ENCODE data around the gene PPP1CC. TPM values are rescaled to one million over a fixed set of nuclear protein-coding genes. Genes with fewer than 3 reads are reported as not detected.

PPP1CC gene
- total and polyA plus RNA-seq, 2 of the 4 experiments (the other 2 are of a cell fraction) = 71.0 to 126 TPM

DNA sequence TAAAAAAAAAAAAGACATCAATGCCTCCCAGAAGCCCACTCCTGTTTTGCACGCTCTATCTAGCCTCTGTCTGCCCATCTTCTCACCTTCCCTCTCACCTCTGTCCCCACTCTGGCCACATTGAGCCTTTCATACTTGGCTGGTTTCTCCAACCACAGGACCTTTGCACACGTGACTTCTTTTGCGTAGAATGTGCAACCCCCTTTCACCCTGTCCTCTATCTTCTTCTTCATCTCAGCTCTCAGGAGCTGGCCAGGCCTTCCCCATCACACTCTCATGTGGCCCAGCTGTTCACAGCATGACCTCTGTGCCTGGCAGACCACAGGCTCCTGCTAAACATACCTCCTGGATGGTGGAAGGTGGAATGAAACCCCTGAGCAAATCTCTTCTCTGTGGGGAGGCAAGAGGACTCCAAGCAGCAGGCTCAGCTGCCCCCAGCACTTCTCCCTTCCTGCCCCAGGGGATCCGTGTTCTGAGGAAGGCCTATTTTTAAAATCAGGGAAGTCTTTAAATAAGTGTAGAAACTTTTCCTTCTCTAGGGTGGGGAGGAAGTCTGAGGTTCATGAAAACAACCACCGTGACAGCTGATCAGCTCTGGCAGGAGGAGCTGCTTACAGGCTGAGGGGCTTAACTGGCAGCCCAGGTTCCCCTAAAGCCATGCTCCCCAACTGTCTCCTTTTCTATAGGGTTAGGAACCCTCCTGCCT lies 65.3 kb downstream of the PPP1CC start:
- Histone ChIP-seq H3K79me1 (ENCODE audit: low read depth in 1 of 2, low read length in 2 of 2) (no peaks in the 10 kb centered on the region), H3K14ac (replicated peaks; ENCODE audit: low read depth, low read length) (no peak overlapping the region), H2BK5ac (ENCODE audit: low read depth, low read length, poor library complexity, severe bottlenecking) (no peak overlapping the region), H4K20me1 (ENCODE audit: insufficient read depth, low read length) (no peaks in the 10 kb centered on the region), H3K56ac (ENCODE audit: extremely low read depth, insufficient read depth, low read length) (no peak overlapping the region), H4K91ac (ENCODE audit: insufficient read depth, low read depth, low read length) (no peak overlapping the region), H2AK9ac (replicated peaks; ENCODE audit: low read depth, low read length, poor library complexity) (no peak overlapping the region), H3K27me3 (ENCODE audit: control insufficient read depth, insufficient read depth, low read length) (no peaks in the 10 kb centered on the region; the same call in 1 of the 2 replicates), H2BK120ac (ENCODE audit: low read depth, low read length) (no peak overlapping the region), H3K9me3 (ENCODE audit: control insufficient read depth, insufficient read depth, low read length) (no peaks in the 10 kb centered on the region), H3K4me3 (ENCODE audit: insufficient read depth, low read depth, low read length) (no peak overlapping the region), H3K9me1 (ENCODE audit: insufficient read depth, low read length) (no peaks in the 10 kb centered on the region), H2BK20ac (ENCODE audit: low read depth, low read length) (no peak overlapping the region), H3K27ac (ENCODE audit: insufficient read depth, low read length) (no peak overlapping the region), H3K4ac (ENCODE audit: low read depth, low read length) (no peak overlapping the region), H3K9ac (ENCODE audit: low read depth, low read length) (no peak overlapping the region), H2AK5ac (ENCODE audit: low read depth, low read length) (no peak overlapping the region), H3K18ac (ENCODE audit: low read depth, low read length) (no peak overlapping the region), H3K36me3 (ENCODE audit: control insufficient read depth, insufficient read depth, low read length) (no peaks in the 10 kb centered on the region), H4K8ac (ENCODE audit: low read depth in 2 of 2, low read length in 2 of 2) (no peak overlapping the region), H3K4me1 (ENCODE audit: control insufficient read depth, insufficient read depth, low read length) (no peaks in the 10 kb centered on the region), H4K5ac (ENCODE audit: low read depth, low read length) (no peak overlapping the region), H3K4me2 (ENCODE audit: low read depth, low read length) (no peak overlapping the region), H3K23ac (ENCODE audit: low read depth, low read length) (no peak overlapping the region), H2AFZ (replicated peaks; ENCODE audit: low read length, poor library complexity) (no peak overlapping the region), H2BK15ac (ENCODE audit: low read depth, low read length) (no peak overlapping the region)
- dilution Hi-C loops (cut with HindIII; ENCODE audit: low sequenced_read_pairs, unreplicated experiment) (no loop called here), in situ Hi-C loops (cut with MboI; ENCODE audit: low sequenced_read_pairs) (no loop called here), intact Hi-C loops (cut with micrococcal nuclease) (no loop called here)
- POLR2A ChIA-PET (ENCODE audit: unreplicated experiment) = no interaction called here
- CTCF ChIA-PET = interaction anchor here (0.7 kb wide), 1 partner anchor 1167 kb away, joined by 3 read pairs; no protein-coding TSS in a partner anchor
- ATAC-seq (ENCODE audit: low read depth) (no peak), DNase-seq (no peak)
- no TSS peak for BruUV-seq (replicated peaks)
- TF ChIP-seq MAFK (IDR thresholded peaks at IDR 0.05; ENCODE audit: low read depth, low read length) (no peak), RCOR1 (IDR thresholded peaks at IDR 0.05; ENCODE audit: insufficient replicate concordance, low read length) (no peak)
- 86% methylated on average over 1 of the region's 5 CpGs; no CpG with 5 or more reads in 1 of the 2 experiments for WGBS, 2 experiments (ENCODE audit: extremely low coverage in 2 of 2, insufficient read length in 1 of 2)
